ENCODE data around the gene OSBP2.
"Not testable (repeated sequence)": the region's sequence is repeated elsewhere in the genome, so short reads cannot be mapped to it uniquely, and the experiment has no call there.

Gene OSBP2

DNA sequence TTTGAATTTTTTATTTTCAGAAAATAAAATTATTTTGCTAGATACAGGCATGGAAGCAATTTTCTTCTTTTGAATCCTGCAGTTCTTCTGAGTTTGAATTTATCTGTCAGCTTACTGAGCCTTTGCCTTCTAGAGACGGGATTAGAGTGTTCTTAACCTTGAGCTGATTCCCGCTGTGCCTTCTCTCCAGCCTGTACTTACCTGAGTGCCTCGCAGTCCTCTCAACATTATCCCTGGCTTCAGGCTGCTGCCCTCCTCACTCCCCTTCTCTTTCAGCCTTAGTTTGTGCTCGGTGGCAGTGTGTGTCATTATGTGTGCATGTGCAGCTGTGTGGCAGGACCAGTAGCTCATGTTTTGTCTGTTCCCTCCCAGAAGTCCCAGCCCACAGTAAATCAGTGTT lies 24.3 kb downstream of the OSBP2 start:
- Histone ChIP-seq H3K27ac (ENCODE audit: low read depth, low read length, severe bottlenecking) (no peak overlapping the region), H3K36me3 (ENCODE audit: control insufficient read depth, insufficient read depth, low read length) (no peaks in the 10 kb centered on the region), H3K9me3 (ENCODE audit: control insufficient read depth, low read length) (no peaks in the 10 kb centered on the region), H3K4me1 (ENCODE audit: control insufficient read depth, insufficient read depth, low read length, poor library complexity, severe bottlenecking) (no peaks in the 10 kb centered on the region), H3K4me3 (ENCODE audit: extremely low read depth, insufficient read depth, low read length, poor library complexity, severe bottlenecking) (no peak overlapping the region)
- 90 to 92% methylated on average over 2 to 3 of the region's 4 CpGs for WGBS, 2 experiments (ENCODE audit: insufficient coverage in 2 of 2)

DNA sequence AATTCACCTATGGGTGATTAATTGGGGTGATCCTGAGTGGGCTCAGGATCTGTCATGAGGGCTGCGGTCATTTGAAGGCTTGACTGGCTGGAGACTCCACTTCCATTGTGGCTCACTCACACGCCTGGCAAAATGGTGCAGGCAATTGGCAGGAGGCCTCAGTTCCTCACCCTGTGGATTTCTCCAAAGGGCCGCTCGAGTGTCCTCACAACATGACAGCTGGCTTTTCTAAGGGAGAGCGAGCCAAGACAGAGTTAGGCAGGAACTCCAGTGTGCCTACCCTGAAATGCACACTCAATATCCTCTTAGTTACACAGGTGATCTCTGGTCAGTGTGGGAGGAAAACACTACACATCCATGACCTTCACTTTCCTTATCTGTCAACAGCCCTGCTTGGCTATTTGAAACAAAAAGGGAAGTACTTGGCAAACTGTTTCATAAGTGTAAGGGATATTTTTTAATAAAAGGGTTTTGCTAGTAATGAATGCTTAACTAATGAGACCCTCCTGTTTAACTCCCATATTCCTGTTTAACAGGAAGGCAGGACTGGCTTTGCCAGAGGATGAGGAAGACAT lies 25.7 kb downstream of the OSBP2 start:
- no peak overlapping the region for H3K27ac ChIP-seq (ENCODE audit: low read depth, low read length, severe bottlenecking)
- H3K36me3 ChIP-seq (ENCODE audit: control insufficient read depth, insufficient read depth, low read length) = no peaks in the 10 kb centered on the region
- H3K4me3 ChIP-seq (ENCODE audit: extremely low read depth, insufficient read depth, low read length, poor library complexity, severe bottlenecking) = no peak overlapping the region
- no peaks in the 10 kb centered on the region for H3K4me1 ChIP-seq (ENCODE audit: control insufficient read depth, insufficient read depth, low read length, poor library complexity, severe bottlenecking)
- WGBS, 2 experiments (ENCODE audit: insufficient coverage in 2 of 2) = 74 to 97% methylated on average over 4 to 5 of the region's 5 CpGs
- no peaks in the 10 kb centered on the region for H3K9me3 ChIP-seq (ENCODE audit: control insufficient read depth, low read length)

DNA sequence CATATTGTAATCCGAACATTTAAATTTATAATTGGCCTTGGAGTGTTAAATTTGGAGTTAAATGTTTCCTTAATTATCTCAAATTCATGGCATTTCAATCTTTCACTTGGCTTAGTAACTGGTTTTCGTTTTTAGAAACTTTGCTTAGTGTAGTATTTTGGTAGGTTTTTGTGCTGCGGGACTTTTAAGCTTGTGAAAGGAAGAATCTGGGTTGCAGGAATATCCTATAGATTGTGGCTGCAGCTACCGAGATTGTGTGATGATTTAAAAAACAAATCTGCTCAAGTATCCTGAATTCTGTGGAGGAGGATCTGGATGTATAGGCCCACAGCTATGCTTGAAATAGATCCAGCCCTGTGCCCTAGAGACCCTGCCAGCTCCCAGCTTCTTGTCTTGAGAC lies 27.1 kb downstream of the OSBP2 start:
- no peak overlapping the region for H3K4me3 ChIP-seq (ENCODE audit: extremely low read depth, insufficient read depth, low read length, poor library complexity, severe bottlenecking)
- WGBS, 2 experiments (ENCODE audit: insufficient coverage in 2 of 2) = 82 to 90% methylated on average over 2 to 3 of the region's 4 CpGs
- H3K36me3 ChIP-seq (ENCODE audit: control insufficient read depth, insufficient read depth, low read length) = no peaks in the 10 kb centered on the region
- H3K9me3 ChIP-seq (ENCODE audit: control insufficient read depth, low read length) = no peaks in the 10 kb centered on the region
- no peaks in the 10 kb centered on the region for H3K4me1 ChIP-seq (ENCODE audit: control insufficient read depth, insufficient read depth, low read length, poor library complexity, severe bottlenecking)
- no peak overlapping the region for H3K27ac ChIP-seq (ENCODE audit: low read depth, low read length, severe bottlenecking)

DNA sequence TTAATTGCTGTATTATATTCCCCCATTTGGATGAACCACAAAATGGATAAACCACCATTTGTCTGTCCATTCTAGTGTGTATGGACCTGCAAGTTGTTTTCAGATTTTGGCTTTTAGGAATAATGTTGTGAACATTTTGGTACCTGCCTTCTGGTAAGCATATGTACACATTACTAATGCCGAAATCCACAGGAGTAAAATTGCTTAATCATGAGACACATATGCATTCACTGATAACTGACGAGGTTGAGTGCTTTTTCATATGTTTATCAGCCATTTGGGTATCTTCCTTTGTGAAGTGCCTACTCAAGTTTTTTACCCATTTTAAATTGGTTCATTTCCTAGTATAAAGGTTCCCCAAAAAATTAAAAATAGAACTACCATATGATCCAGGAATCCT lies 34.2 kb downstream of the OSBP2 start:
- WGBS, 2 experiments (ENCODE audit: insufficient coverage in 2 of 2) = 100% methylated on average over 1 to 2 of the region's 2 CpGs
- Histone ChIP-seq H3K4me3 (ENCODE audit: extremely low read depth, insufficient read depth, low read length, poor library complexity, severe bottlenecking) (no peak overlapping the region), H3K4me1 (ENCODE audit: control insufficient read depth, insufficient read depth, low read length, poor library complexity, severe bottlenecking) (peaks cover 15% of the 10 kb centered on the region), H3K36me3 (ENCODE audit: control insufficient read depth, insufficient read depth, low read length) (no peaks in the 10 kb centered on the region), H3K9me3 (ENCODE audit: control insufficient read depth, low read length) (no peaks in the 10 kb centered on the region), H3K27ac (ENCODE audit: low read depth, low read length, severe bottlenecking) (no peak overlapping the region)

DNA sequence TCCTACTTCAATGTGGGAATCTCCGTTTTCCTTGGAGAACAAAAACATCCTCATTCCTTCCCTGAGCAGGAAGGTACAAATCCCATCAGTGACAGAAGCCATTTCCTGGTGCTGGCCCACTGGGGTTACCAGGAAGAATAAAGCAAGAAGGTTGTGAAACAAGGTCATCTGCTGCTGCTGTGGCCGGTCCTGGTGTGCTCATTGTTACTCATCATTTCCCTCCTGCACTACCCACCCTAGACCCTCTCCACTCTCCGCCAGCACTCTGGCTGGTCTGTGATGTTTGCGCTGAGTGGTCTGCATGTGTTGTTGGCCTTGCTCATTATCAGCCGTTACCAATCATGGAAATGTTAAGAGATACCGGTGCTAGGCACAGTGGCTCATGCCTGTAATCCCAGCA lies 37.0 kb downstream of the OSBP2 start:
- 93 to 95% methylated on average over 6 of the region's 6 CpGs for WGBS, 2 experiments (ENCODE audit: insufficient coverage in 2 of 2)
- H3K36me3 ChIP-seq (ENCODE audit: control insufficient read depth, insufficient read depth, low read length) = no peaks in the 10 kb centered on the region
- no peak overlapping the region for H3K27ac ChIP-seq (ENCODE audit: low read depth, low read length, severe bottlenecking)
- no peaks in the 10 kb centered on the region for H3K9me3 ChIP-seq (ENCODE audit: control insufficient read depth, low read length)
- peaks cover 16% of the 10 kb centered on the region for H3K4me1 ChIP-seq (ENCODE audit: control insufficient read depth, insufficient read depth, low read length, poor library complexity, severe bottlenecking)
- H3K4me3 ChIP-seq (ENCODE audit: extremely low read depth, insufficient read depth, low read length, poor library complexity, severe bottlenecking) = no peak overlapping the region

DNA sequence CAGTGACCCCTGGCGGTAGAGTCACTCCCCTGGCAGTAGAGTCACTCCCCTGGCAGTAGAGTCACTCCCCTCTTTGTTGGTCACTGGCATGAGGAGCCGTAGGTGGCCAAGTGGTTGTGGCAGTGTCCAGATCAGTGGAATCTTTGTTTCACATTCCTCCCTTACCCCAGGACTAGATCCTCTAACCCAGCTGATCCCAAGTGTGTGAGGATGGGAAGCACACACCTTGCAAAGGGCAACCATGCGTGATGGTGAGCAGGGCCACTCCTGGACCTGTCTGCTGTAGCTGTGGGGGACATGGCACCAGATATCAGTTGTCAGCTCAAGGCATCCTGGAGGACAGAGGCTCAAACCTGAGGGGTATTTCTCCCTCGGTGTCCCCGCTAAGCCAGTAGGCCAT lies 37.8 kb downstream of the OSBP2 start:
- Histone ChIP-seq H3K9me3 (ENCODE audit: control insufficient read depth, low read length) (no peaks in the 10 kb centered on the region), H3K4me3 (ENCODE audit: extremely low read depth, insufficient read depth, low read length, poor library complexity, severe bottlenecking) (no peak overlapping the region), H3K27ac (ENCODE audit: low read depth, low read length, severe bottlenecking) (no peak overlapping the region), H3K4me1 (ENCODE audit: control insufficient read depth, insufficient read depth, low read length, poor library complexity, severe bottlenecking) (peaks cover 16% of the 10 kb centered on the region), H3K36me3 (ENCODE audit: control insufficient read depth, insufficient read depth, low read length) (no peaks in the 10 kb centered on the region)
- 89 to 94% methylated on average over 4 to 5 of the region's 5 CpGs for WGBS, 2 experiments (ENCODE audit: insufficient coverage in 2 of 2)

DNA sequence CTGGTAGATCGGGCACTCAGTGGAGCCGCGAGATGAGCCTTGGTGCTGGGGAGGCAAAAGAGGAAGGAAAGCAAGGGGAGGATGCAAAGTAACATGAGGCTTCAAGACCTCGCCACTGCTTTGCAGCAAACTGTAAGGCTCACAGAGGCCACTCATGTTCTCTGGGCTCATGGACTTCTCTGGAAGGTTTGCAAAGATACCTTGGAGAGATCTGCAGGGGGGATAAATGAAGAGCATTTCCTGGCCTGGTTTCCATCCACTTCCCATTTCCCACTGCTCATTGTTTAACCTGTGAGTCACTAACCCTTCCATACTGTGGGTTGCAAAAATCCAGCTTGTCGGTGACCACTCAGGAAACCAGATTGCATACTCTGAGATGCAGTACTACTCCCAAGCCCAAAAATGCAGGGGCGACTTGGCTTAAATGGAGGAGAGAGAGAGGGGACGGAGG lies 38.5 kb downstream of the OSBP2 start:
- H3K27ac ChIP-seq (ENCODE audit: low read depth, low read length, severe bottlenecking) = no peak overlapping the region
- WGBS, 2 experiments (ENCODE audit: insufficient coverage in 2 of 2) = 87 to 92% methylated on average over 5 of the region's 7 CpGs
- no peaks in the 10 kb centered on the region for H3K36me3 ChIP-seq (ENCODE audit: control insufficient read depth, insufficient read depth, low read length)
- no peak overlapping the region for H3K4me3 ChIP-seq (ENCODE audit: extremely low read depth, insufficient read depth, low read length, poor library complexity, severe bottlenecking)
- H3K9me3 ChIP-seq (ENCODE audit: control insufficient read depth, low read length) = no peaks in the 10 kb centered on the region
- peaks cover 16% of the 10 kb centered on the region for H3K4me1 ChIP-seq (ENCODE audit: control insufficient read depth, insufficient read depth, low read length, poor library complexity, severe bottlenecking)

DNA sequence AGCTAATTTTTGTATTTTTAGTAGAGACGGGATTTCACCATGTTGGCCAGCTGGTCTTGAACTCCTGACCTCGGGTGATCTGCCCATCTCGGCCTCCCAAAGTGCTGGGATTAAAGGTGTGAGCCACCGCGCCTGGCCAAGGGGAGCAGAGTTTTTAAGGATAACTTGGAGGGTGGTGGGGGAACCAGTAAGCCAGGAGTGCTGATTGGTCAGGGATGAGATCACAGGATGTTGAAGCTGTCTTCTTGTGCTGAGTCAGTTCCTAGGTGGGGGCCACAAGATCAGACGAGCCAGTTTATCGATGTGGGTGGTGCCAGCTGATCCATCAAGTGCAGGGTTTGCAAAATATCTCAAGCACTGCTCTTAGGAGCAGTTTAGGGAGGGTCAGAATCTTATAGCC lies 45.3 kb downstream of the OSBP2 start:
- H3K27ac ChIP-seq (ENCODE audit: low read depth, low read length, severe bottlenecking); H3K4me3 ChIP-seq (ENCODE audit: extremely low read depth, insufficient read depth, low read length, poor library complexity, severe bottlenecking); H3K36me3 ChIP-seq (ENCODE audit: control insufficient read depth, insufficient read depth, low read length); H3K9me3 ChIP-seq (ENCODE audit: control insufficient read depth, low read length); H3K4me1 ChIP-seq (ENCODE audit: control insufficient read depth, insufficient read depth, low read length, poor library complexity, severe bottlenecking): not testable (repeated sequence)
- 89 to 92% methylated on average over 3 to 7 of the region's 7 CpGs for WGBS, 2 experiments (ENCODE audit: insufficient coverage in 2 of 2)

DNA sequence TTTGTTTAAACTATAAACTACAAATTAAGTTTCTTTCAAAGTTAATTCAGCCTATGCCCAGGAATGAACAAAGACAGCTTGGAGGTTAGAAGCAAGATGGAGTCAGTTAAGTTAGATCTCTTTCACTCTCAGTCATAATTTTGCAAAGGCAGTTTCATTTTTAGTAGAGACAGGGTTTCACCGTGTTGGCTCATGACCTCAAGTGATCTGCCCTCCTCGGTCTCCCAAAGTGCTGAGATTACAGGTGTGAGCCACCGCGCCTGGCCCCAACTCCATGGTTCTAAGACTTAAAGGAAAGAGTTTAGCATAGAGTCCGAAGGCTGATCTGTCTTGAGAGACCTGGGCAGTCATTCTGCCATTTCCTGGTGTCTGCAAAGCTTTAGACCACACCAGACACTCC lies 45.8 kb downstream of the OSBP2 start:
- H3K9me3 ChIP-seq (ENCODE audit: control insufficient read depth, low read length); H3K4me1 ChIP-seq (ENCODE audit: control insufficient read depth, insufficient read depth, low read length, poor library complexity, severe bottlenecking); H3K4me3 ChIP-seq (ENCODE audit: extremely low read depth, insufficient read depth, low read length, poor library complexity, severe bottlenecking); H3K36me3 ChIP-seq (ENCODE audit: control insufficient read depth, insufficient read depth, low read length); H3K27ac ChIP-seq (ENCODE audit: low read depth, low read length, severe bottlenecking): not testable (repeated sequence)
- 95% methylated on average over 5 of the region's 5 CpGs for WGBS, 2 experiments (ENCODE audit: insufficient coverage in 2 of 2)

DNA sequence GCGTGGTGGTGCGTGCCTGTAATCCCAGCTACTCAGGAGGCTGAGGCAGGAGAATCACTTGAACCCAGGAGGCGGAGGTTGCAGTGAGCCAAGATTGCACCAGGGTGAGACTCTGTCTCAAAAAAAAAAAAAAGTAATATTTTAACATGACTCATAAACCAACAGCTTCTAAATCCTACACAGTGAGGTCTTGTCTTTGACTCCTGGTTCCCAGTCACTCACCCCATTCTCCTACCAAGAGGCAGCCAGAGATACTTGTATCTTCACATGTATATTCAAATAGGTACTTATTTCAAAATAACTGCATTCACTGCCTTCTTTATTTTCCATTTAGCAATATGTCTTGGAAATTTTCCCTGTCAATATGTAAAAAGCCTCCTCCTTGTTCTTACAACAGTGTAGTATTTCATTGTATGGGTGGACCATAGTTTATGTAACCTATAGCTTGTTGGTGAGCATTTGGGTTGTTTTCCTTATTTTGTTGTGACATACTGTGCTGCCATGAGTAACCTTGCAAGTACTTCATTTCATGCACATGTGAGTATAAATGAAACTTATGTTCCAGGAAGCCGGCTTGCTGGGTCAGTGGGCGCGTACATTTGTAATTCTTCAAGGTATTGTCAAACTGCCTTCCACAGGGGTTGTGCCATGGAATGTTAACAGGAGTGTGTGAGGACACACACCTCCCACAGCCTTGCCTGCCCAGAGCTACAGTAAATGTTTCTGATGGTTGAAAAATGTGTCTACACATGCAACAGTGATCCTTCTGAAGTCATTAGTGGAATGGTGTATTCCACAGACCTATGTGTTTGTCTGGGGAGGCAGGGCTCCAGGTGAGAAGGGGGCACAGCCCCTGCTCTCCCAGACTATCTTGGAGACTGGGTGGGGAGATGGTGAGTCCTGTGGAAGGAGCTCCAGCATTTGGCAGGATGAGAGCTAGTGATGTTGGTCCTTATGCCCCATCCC lies 47.9 kb downstream of the OSBP2 start:
- Histone ChIP-seq H3K4me1 (ENCODE audit: control insufficient read depth, insufficient read depth, low read length, poor library complexity, severe bottlenecking) (no peaks in the 10 kb centered on the region), H3K27ac (ENCODE audit: low read depth, low read length, severe bottlenecking) (no peak overlapping the region), H3K4me3 (ENCODE audit: extremely low read depth, insufficient read depth, low read length, poor library complexity, severe bottlenecking) (no peak overlapping the region), H3K36me3 (ENCODE audit: control insufficient read depth, insufficient read depth, low read length) (no peaks in the 10 kb centered on the region), H3K9me3 (ENCODE audit: control insufficient read depth, low read length) (no peaks in the 10 kb centered on the region)
- 86 to 100% methylated on average over 3 of the region's 6 CpGs for WGBS, 2 experiments (ENCODE audit: insufficient coverage in 2 of 2)

Measured in mesodermal cell (in vitro differentiated cells).